CD4-positive, alpha-beta T cell treated with Interferon alpha-2 for 1 hour (primary cell): ENCODE results near the gene NAP1L4.

Source experiments
- DNase-seq, 2 donors: peaks; one replicate each; pipeline ENCODE4 v3.0.0-alpha.2; 2020 to 2022

The NAP1L4 gene

DNA sequence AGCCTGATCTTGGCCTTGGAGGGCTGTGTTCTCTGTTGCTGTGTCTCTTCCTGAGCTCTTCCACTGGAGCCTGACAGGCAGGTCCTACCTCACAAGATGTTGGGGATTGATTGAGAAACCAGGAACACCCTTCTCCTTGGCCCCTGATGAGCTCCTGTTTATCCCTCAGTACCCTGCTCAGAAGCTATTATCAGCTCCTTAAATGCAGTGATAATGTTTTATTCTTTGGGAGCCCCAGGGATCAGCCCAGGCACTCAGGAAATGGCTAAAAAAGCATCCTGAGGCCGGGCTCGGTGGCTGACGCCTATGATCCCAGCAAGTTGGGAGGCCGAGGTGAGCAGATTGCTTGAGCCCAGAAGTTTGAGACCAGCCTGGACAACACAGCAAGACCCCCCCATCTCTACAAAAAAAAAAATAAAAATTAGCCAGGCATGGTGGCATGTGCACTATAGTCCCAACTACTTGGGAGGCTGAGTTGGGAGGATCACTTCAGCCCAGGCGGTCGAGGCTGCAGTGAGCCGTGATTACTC lies 58.0 kb downstream of the NAP1L4 start:
- no peak for DNase-seq

GRCh38 chr11:2933375-2934020 lies 58.6 kb downstream of the NAP1L4 start:
- DNase-seq, result peak; percentile 69 to 82

GRCh38 chr11:2932850-2933251 lies 59.3 kb downstream of the NAP1L4 start:
- DNase-seq, result peak in 1 of 2 donors; percentile 56

DNA sequence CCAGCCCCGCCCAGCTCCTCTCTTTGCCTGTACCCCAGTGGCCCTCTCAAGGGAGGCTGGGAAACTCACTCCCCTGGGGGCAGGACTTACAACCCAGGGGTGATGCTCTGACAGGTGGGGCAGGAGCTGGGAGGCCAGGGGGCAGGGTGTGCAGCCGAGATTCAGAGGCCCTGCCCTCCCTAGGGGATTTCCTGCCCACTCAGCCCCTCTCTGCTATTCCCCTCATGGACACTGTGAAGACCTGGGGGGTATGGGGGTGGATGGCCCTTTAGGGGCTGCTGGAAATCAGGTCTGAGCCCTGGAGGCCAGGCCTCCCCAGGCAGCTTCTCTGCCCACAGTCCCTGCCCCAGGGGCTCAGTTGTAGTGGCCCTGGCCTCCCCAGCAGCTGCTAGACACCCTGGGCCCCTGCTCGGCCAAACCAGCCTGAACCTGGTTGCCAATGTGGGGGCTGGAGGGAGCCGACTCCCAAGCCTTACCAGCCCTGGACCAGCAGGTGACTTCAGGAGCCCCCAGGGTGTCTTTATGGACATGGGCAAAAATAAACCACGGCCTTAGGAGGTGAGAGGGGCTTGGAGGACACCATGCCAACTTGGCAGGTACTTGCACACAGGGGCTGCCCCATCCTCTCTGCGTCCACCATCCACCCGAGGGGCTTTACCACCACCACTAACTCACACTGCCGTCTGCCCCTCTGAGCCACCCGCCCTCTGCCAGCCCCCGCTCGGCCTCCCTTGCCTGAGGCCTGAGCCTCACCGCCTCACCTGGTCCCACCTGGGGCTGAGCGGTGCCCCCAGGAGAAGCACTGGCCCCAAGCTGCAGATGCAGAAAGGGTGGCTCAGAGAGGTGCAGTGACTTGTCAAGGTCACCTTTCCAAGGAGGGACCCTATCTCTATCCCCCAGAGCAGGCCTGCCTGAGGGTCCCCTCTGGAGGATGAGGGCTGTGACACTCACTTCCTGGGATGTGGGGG lies 60.1 kb downstream of the NAP1L4 start:
- DNase-seq, result no peak

DNA sequence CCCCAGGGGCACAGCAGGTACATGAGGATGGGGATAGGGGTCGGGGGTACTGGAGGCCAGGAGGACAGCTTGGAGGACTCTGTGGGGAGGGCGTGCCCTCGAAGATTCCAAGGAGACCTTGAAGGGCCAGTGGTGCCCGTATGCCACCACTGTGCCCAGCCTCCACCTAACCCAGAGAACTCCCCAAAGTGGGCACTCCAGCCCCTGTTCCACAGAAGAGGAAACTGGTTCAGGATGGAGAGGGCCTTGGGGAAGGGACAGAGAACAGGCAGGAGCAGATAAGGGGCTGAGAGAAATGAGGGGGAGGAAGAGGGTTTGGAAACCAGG lies 60.7 kb downstream of the NAP1L4 start:
- no peak for DNase-seq

GRCh38 chr11:2930704-2931419 lies 61.3 kb downstream of the NAP1L4 start:
- DNase-seq, result peak; percentile 53 to 61

GRCh38 chr11:2929950-2930703 lies 62.0 kb downstream of the NAP1L4 start:
- DNase-seq, result peak; percentile 19 to 43

- DNase-seq, result peak; percentile 44 to 56
These were observed 62.6 kb downstream of the NAP1L4 start for GRCh38 chr11:2929531-2929949.

DNA sequence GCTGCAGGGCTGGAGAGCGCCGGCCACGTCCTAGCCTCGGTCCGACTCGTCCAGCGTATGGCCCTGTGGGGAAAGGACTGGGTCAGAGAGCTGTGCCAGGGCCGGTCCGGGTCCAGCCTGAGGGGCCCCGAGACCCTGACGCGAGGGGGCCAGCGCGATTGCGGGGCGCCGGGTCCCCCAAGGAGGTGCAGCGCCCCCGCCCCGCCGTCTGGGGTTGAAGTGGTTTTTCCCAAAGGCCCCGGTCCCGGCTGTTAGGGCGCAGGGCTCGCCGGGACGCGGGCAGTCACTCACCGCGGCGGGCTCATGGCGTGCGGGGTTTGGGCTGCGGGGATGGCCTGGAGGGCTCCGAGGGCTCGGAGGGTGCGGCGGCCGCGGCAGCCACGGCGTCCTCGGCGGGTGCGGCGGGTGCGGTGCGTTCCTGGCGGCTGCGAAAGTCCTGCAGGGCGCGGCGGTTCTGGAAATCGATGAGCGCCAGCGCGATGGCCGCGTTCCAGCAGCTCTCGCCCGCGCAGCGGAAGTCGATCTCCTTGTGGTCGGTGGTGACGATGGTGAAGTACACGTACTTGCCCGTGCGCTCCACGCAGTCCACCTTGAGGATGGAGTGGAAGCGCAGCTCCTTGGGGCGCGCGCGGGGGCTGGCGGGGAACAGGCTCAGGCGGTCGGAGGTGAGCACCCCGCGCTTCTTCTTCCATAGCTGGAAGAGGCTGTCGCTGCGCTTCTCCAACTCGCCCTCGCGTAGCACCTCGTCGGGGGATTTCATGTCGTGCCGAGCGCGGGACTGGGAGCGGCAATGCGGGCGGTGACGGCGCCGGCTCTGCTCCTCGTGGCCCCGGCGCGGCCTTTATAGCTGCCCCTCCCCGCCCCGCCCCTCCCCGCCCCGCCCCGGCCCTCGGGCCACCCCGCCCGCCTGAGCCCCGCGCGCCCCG lies 63.3 kb downstream of the NAP1L4 start, which contains the start of gene PHLDA2:
TSS of gene PHLDA2 (minus strand) at position 816 of the 926 bp plus-strand sequence. CDS start at position 760, 56 bp downstream.
- peak; percentile 59 to 67 for DNase-seq

DNA sequence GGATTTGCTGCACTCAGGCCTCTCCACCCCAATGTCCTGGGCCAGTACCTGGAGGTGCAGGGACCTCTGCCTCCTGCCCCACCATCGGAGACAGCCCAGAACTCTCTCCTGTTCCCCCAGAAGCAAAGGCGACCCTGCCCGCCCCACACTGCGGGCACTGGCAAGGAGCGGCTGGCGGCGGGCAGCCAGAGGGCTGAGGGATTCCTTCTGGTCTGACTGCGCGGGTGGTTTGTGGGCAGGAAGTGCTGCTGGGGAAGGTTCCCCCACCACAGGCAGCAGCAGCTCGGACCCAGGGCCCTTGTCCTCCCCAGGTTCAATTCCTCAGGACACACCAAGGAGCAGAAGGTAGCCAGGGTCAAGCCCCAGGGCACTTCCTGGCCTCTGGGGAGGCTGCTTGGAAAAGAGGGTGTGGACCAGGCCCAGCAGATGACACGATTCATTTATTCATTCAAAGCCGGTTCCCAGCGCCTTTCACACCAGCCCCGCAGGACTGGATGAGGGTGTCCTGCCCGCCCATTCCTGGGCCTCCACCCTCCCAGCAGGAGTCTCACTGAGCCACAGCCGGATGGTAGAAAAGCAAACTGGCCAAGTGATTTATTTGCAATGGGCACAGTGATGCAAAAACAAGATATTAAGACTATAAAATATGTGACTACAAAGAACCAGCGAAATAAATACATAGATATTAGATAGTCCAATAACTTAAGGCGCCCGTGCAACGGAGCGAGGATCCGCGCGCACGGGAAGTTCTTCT lies 64.1 kb downstream of the NAP1L4 start:
- DNase-seq, result no peak

GRCh38 chr11:2927121-2927800 lies 64.9 kb downstream of the NAP1L4 start:
- no peak for DNase-seq

GRCh38 chr11:2926611-2927051 lies 65.5 kb downstream of the NAP1L4 start:
- no peak for DNase-seq

- DNase-seq, result no peak
These were observed 67.1 kb downstream of the NAP1L4 start for GRCh38 chr11:2924821-2925675.

GRCh38 chr11:2924381-2924780 lies 67.7 kb downstream of the NAP1L4 start:
- DNase-seq, result no peak

GRCh38 chr11:2923446-2924375 lies 68.4 kb downstream of the NAP1L4 start:
- DNase-seq, result no peak

DNA sequence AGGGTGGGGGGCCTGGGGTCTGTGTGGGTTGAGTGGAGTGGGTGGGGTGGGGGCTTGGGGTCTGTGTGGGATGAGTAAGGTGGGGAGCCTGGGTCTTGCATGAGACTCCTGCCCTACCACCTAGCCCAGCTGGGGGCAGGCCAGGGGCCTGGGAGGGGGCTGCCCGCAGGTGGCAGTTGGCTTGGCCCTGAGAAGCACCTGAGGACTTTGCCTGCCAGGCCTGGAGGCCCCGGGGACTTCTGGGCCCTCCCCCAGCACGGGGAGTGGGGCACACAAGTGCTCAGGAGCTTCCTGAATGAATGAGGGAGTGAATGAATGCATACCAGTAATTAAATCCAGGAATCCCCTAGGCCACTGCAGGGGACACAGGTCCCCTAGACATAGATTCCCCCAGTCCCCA lies 69.5 kb downstream of the NAP1L4 start:
- DNase-seq, result no peak

- DNase-seq, result no peak
These were observed 70.2 kb downstream of the NAP1L4 start for GRCh38 chr11:2921742-2922493.
